ENCODE measurements around the gene FAM118B.

- no peak for TF ChIP-seq CTCF (IDR thresholded peaks at IDR 0.05)
- no peak for TF ChIP-seq REST (IDR thresholded peaks at IDR 0.05; ENCODE audit: insufficient read depth in 1 of 2, low read depth in 2 of 2, low read length in 1 of 2)
- TF ChIP-seq POLR2AphosphoS5 (IDR thresholded peaks at IDR 0.05; ENCODE audit: low read depth, low read length), result no peak
- TF ChIP-seq SIN3A (IDR thresholded peaks at IDR 0.05; ENCODE audit: borderline replicate concordance, insufficient read depth, low read depth, low read length), result no peak
- TF ChIP-seq TCF7L2 (IDR thresholded peaks at IDR 0.05; ENCODE audit: low read depth, low read length), result no peak
These were observed 44.1 kb upstream of the FAM118B start for GRCh38 chr11:126167488-126167887.

Data from Panc1 (cell line).